Osteoblast (primary cell): ENCODE data around the gene TNFAIP8L2. TPM values are rescaled to one million over a fixed set of nuclear protein-coding genes. Genes with fewer than 3 reads are reported as not detected.
A peak's percentile ranks its signal among the peaks of the same experiment; 100 is the strongest.

Experiments used
- DNase-seq: peaks from one replicate; pipeline ENCODE4 v3.0.0; 2011; ENCODE audit warnings: low spot score, mixed read lengths; ENCODE audit not compliant: insufficient read length; ENCODE audit errors: missing footprints
- H2AFZ ChIP-seq: 2 replicates; pipeline ENCODE4 v1.6.0; 2011; ENCODE audit warnings: mild to moderate bottlenecking, low read length
- H3K27ac ChIP-seq: 2 replicates; pipeline ENCODE4 v1.5.1; 2011; ENCODE audit warnings: mild to moderate bottlenecking, low read depth, low read length, moderate library complexity
- H3K27me3 ChIP-seq: 2 replicates; pipeline ENCODE4 v1.6.0; 2012; ENCODE audit warnings: mild to moderate bottlenecking, control low read depth, inconsistent platforms, low read length, moderate library complexity; ENCODE audit not compliant: insufficient read depth
- H3K36me3 ChIP-seq: 2 replicates; pipeline ENCODE4 v1.5.1; 2011; ENCODE audit warnings: mild to moderate bottlenecking, low read length, control low read depth, moderate library complexity; ENCODE audit not compliant: insufficient read depth
- H3K4me1 ChIP-seq: 2 replicates; pipeline ENCODE4 v1.5.1; 2011; ENCODE audit warnings: mild to moderate bottlenecking, low read length, control low read depth, moderate library complexity; ENCODE audit not compliant: insufficient read depth
- H3K4me2 ChIP-seq: 2 replicates; pipeline ENCODE4 v1.6.0; 2011; ENCODE audit warnings: mild to moderate bottlenecking, low read length; ENCODE audit not compliant: insufficient read depth
- H3K4me3 ChIP-seq: fragments of 200-600 bp; sonication (generic); 3 replicates; pipeline ENCODE4 v1.5.1; 2012; ENCODE audit warnings: mild to moderate bottlenecking, low read length, inconsistent platforms; ENCODE audit not compliant: insufficient read depth
- H3K79me2 ChIP-seq: 2 replicates; pipeline ENCODE4 v1.6.0; 2012; ENCODE audit warnings: mild to moderate bottlenecking, low read length, control low read depth, inconsistent platforms; ENCODE audit not compliant: insufficient read depth
- H3K9me3 ChIP-seq: 2 replicates; pipeline ENCODE4 v1.5.1; 2011; ENCODE audit warnings: low read depth, low read length, control low read depth
- H4K20me1 ChIP-seq: 2 replicates; pipeline ENCODE4 v1.6.0; 2012; ENCODE audit warnings: mild to moderate bottlenecking, low read length, control low read depth; ENCODE audit not compliant: insufficient read depth
- total RNA-seq: library from RNA; depleted of rRNA; stranded (reverse); fragments of >200 nt; gene quantifications from 2 replicates; pipeline ENCODE4 v1.2.3, GENCODE V29; 2012
- TF ChIP-seq, protein P1 (sequence below): IDR thresholded peaks from 2 replicates; pipeline ENCODE4 v1.5.1; 2011; ENCODE audit warnings: mild to moderate bottlenecking, low read depth, low read length, moderate library complexity; ENCODE audit errors: extremely low read depth

The TNFAIP8L2 gene
- total RNA-seq, 1 donor: not detected

DNA sequence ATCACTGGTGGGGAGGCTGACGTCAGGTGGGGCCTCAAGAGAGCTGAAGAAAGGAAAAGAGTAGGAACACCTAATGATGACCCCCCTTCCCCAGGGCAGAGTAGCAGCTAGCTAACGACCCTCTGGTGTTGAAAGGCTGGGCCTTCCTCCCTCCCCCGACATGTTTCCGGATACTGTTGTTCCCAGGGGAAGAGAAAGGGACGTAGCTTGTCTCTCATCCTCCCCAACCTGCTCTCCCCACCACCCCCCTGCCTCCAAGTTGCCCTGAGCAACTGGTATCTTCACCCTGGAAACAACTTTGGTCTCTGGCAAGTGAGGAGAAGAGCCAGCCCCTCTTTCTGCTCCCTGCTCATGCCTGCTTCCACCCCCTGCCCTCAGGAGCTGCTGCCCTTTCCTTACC, 12.5 kb upstream of the TNFAIP8L2 start:
- Histone ChIP-seq H3K9me3 (no peaks in the 10 kb centered on the region), H3K4me3 (no peak overlapping the region), H3K4me1 (peaks cover 16% of the 10 kb centered on the region), H2AFZ (no peak overlapping the region), H4K20me1 (peaks cover 2% of the 10 kb centered on the region), H3K36me3 (no peaks in the 10 kb centered on the region), H3K27ac (no peak overlapping the region), H3K4me2 (no peak overlapping the region), H3K79me2 (no peaks in the 10 kb centered on the region), H3K27me3 (peaks cover 11% of the 10 kb centered on the region)
- TF ChIP-seq, protein P1, sequence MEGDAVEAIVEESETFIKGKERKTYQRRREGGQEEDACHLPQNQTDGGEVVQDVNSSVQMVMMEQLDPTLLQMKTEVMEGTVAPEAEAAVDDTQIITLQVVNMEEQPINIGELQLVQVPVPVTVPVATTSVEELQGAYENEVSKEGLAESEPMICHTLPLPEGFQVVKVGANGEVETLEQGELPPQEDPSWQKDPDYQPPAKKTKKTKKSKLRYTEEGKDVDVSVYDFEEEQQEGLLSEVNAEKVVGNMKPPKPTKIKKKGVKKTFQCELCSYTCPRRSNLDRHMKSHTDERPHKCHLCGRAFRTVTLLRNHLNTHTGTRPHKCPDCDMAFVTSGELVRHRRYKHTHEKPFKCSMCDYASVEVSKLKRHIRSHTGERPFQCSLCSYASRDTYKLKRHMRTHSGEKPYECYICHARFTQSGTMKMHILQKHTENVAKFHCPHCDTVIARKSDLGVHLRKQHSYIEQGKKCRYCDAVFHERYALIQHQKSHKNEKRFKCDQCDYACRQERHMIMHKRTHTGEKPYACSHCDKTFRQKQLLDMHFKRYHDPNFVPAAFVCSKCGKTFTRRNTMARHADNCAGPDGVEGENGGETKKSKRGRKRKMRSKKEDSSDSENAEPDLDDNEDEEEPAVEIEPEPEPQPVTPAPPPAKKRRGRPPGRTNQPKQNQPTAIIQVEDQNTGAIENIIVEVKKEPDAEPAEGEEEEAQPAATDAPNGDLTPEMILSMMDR: no peak
- DNase-seq: peak; percentile 32

DNA sequence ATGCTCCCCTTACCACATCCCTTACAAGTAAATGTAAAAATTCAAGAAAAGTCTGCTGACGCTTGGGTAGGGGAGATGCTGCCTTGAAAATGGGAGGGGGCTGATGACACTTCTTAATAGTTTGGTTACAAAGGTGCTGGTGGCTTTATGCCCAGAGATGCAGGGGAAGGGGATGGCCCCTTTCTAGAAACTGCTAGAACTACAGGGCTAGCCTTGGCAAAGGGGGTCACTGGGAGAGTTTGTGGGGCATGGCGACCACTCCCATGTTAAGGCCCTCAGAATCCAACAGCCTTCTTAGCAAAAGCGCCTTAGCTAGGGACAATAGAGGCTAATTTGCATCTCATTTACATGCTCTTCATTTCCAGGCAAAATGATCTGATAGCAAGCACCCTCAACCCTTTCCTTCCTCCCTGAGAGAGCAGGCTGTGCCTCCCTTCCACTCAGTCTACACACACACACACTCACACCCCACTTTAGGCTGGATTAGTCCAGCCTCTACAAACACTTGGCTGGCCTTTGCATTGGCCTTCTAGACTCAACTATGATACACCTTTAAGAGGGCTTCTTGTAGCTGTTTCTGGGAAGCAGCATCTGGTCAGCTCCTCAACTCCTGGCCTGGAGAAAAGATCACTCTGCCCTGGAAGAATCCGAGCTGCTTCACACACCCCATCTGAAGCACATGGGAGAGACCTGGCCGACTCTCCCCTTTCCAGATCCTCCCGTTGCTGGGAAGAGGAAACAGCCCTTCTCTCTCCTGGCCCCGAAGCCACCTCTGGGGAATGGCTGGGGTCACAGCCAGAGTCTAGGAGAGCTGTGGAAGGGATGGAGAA, 11.8 kb upstream of the TNFAIP8L2 start:
- H3K4me1 ChIP-seq: peaks cover 16% of the 10 kb centered on the region
- H3K4me2 ChIP-seq: no peak overlapping the region
- no peaks in the 10 kb centered on the region for H3K9me3 ChIP-seq
- no peaks in the 10 kb centered on the region for H3K79me2 ChIP-seq
- H3K27ac ChIP-seq: no peak overlapping the region
- H3K36me3 ChIP-seq: no peaks in the 10 kb centered on the region
- TF ChIP-seq, protein P1: no peak
- no peak overlapping the region for H2AFZ ChIP-seq
- H4K20me1 ChIP-seq: peaks cover 2% of the 10 kb centered on the region
- peak; percentile 65 for DNase-seq
- H3K27me3 ChIP-seq: peaks cover 11% of the 10 kb centered on the region
- H3K4me3 ChIP-seq: no peak overlapping the region

DNA sequence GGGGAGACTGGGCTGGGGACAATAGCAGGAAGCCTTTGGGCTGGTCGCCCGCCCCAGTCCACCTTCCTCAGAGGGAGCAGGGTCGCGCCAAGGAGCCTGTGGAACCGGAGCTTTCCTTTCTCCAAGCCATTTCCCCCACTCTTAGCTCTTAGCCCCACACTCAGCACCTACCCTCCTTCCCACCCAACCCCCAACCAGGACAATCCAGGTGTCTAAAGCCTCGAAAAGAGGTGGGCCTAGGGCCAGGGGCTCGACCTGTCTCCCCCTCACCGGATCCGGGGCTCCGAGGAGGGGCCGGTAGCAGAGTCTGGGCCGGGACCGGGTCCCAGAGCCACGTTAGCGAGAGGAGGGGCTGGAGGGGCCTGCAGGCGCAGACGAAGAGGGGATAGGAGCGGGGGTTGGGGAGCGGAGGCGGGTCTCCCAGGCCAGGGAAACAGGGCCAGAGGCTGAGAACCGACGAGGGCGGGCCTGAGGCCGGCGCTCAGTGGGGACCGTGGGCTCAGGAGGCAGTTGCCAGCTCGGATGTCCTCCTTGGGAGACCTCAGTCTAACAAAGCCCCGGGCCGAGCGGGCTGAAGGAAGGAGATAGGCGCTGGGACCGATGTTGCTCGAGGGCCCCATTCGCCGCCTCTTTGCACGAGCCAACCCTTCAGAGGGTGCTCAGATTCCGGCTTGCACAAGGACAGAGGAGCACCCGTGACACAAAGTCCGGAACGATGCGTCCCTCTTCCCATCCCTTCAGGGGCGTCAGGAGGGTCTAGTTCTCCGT, 11.0 kb upstream of the TNFAIP8L2 start:
- peak overlapping the region; percentile 83 for H3K4me3 ChIP-seq
- H4K20me1 ChIP-seq: peaks cover 2% of the 10 kb centered on the region
- H3K4me1 ChIP-seq: peaks cover 16% of the 10 kb centered on the region
- peak overlapping the region; percentile 85 for H3K4me2 ChIP-seq
- H3K36me3 ChIP-seq: no peaks in the 10 kb centered on the region
- no peak for DNase-seq
- H3K27me3 ChIP-seq: peaks cover 11% of the 10 kb centered on the region
- TF ChIP-seq, protein P1: no peak
- no peak overlapping the region for H3K27ac ChIP-seq
- H3K9me3 ChIP-seq: no peaks in the 10 kb centered on the region
- H3K79me2 ChIP-seq: no peaks in the 10 kb centered on the region
- H2AFZ ChIP-seq: peak overlapping the region; percentile 78

DNA sequence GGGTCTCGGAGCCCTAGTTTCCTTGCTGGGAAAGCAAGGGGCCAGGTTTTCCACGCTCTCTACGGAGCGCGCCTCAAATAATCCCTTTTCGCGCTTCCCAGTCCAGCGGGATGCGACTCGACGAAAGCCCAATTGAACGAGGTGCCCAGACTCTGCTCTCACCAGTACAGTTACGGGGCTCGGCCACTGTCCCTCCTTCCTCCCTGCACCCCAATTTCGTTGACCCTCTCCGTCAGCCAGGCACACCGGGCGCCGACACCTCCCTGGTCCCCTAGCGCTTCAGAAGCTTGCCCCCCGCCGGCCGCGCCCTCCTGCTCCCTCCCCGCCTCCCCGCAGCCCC, 10.4 kb upstream of the TNFAIP8L2 start:
- H2AFZ ChIP-seq: peak overlapping the region; percentile 78
- H3K36me3 ChIP-seq: no peaks in the 10 kb centered on the region
- no peaks in the 10 kb centered on the region for H3K79me2 ChIP-seq
- H3K9me3 ChIP-seq: no peaks in the 10 kb centered on the region
- peaks cover 2% of the 10 kb centered on the region for H4K20me1 ChIP-seq
- TF ChIP-seq, protein P1: no peak
- peak; percentile 80 for DNase-seq
- peak overlapping the region; percentile 83 for H3K4me3 ChIP-seq
- peaks cover 16% of the 10 kb centered on the region for H3K4me1 ChIP-seq
- H3K4me2 ChIP-seq: peak overlapping the region; percentile 85
- peaks cover 11% of the 10 kb centered on the region for H3K27me3 ChIP-seq
- H3K27ac ChIP-seq: no peak overlapping the region
